PC-3 (cell line): ENCODE data around the gene PXK. TPM values are rescaled to one million over a fixed set of nuclear protein-coding genes. Genes with fewer than 3 reads are reported as not detected.

Experiments
- ATAC-seq: fragments of 200-7000 bp; cut with Tn5 transposase; 2 replicates; pipeline ENCODE4 v1.9.1; 2020; ENCODE audit warnings: mild to moderate bottlenecking, moderate library complexity
- BruUV-seq: library from RNA; stranded (reverse); fragments of 400-500 nt; replicated peaks from 2 replicates; lab custom pipeline; 2021; lab: Mats Ljungman, UMichigan
- CTCF ChIA-PET: fragments of 300-600 bp; sonication (Branson Sonifier 250); formaldehyde crosslinking; loops from one replicate; lab custom pipeline; 2022; ENCODE audit warnings: antibody characterized with exemption; lab: Charles Lee
- POLR2A ChIA-PET: fragments of 300-600 bp; sonication (Branson Sonifier 250); formaldehyde crosslinking; loops from one replicate; lab custom pipeline; 2022; ENCODE audit warnings: antibody characterized with exemption; ENCODE audit not compliant: unreplicated experiment; lab: Charles Lee
- DNase-seq: peaks from one replicate; pipeline ENCODE4 v3.0.0-alpha.2; 2015
- H2AFZ ChIP-seq: fragments of 300-600 bp; sonication (generic); 2 replicates; pipeline ENCODE4 v1.6.0; 2016; ENCODE audit warnings: antibody characterized with exemption, low read length
- H3F3A ChIP-seq: fragments of 300-600 bp; sonication (generic); one replicate; pipeline ENCODE4 v1.6.0; 2017; ENCODE audit warnings: antibody characterized with exemption, low read length, control low read depth, mild to moderate bottlenecking; ENCODE audit not compliant: unreplicated experiment
- H3K27ac ChIP-seq: fragments of 300-600 bp; sonication (generic); 2 replicates; pipeline ENCODE4 v1.5.1; 2016; ENCODE audit warnings: mild to moderate bottlenecking, low read length
- H3K27me3 ChIP-seq: fragments of 300-600 bp; sonication (generic); 2 replicates; pipeline ENCODE4 v1.6.1; 2016; ENCODE audit warnings: low read length, mixed read lengths
- H3K36me3 ChIP-seq: fragments of 300-600 bp; sonication (generic); 2 replicates; pipeline ENCODE4 v1.6.1; 2016; ENCODE audit warnings: low read depth, mixed run types, low read length, mixed read lengths
- H3K4me1 ChIP-seq: fragments of 300-600 bp; sonication (generic); 2 replicates; pipeline ENCODE4 v1.5.1; 2016; ENCODE audit warnings: low read length; ENCODE audit not compliant: insufficient read depth
- H3K4me2 ChIP-seq: fragments of 300-600 bp; sonication (generic); 2 replicates; pipeline ENCODE4 v1.6.0; 2016; ENCODE audit warnings: low read length
- H3K4me3 ChIP-seq: fragments of 300-600 bp; sonication (generic); 2 replicates; pipeline ENCODE4 v1.5.1; 2016; ENCODE audit warnings: mild to moderate bottlenecking, low read length, mixed read lengths
- H3K79me2 ChIP-seq: fragments of 300-600 bp; sonication (generic); 2 replicates; pipeline ENCODE4 v1.6.1; 2017; ENCODE audit warnings: low read length, mixed read lengths
- H3K9ac ChIP-seq: fragments of 300-600 bp; sonication (generic); 2 replicates; pipeline ENCODE4 v1.6.0; 2016; ENCODE audit warnings: mild to moderate bottlenecking, low read length
- H3K9me2 ChIP-seq: fragments of 300-600 bp; sonication (generic); replicated peaks from 2 replicates; pipeline ENCODE4 v1.6.1; 2016; ENCODE audit warnings: mixed run types, low read length, mixed read lengths
- H3K9me3 ChIP-seq: fragments of 300-600 bp; sonication (generic); 2 replicates; pipeline ENCODE4 v1.6.1; 2016; ENCODE audit warnings: low read length, mixed read lengths
- H4K20me1 ChIP-seq: fragments of 300-600 bp; sonication (generic); 2 replicates; pipeline ENCODE4 v1.6.1; 2016; ENCODE audit warnings: low read length, mixed read lengths
- CTCF ChIP-seq: fragments of 300-600 bp; sonication (generic); conservative IDR thresholded peaks from 2 replicates; pipeline ENCODE4 v1.5.1; 2017; ENCODE audit warnings: antibody characterized with exemption, low read depth, mild to moderate bottlenecking, low read length
- EZH2 ChIP-seq: fragments of 300-600 bp; sonication (generic); IDR thresholded peaks from one replicate; pipeline ENCODE4 v1.6.1; 2017; ENCODE audit warnings: antibody characterized with exemption, mild to moderate bottlenecking, low read length; ENCODE audit not compliant: unreplicated experiment
- EZH2phosphoT487 ChIP-seq: fragments of 300-600 bp; sonication (generic); IDR thresholded peaks from 2 replicates; pipeline ENCODE4 v1.6.1; 2018; ENCODE audit warnings: mild to moderate bottlenecking, antibody characterized with exemption, low read length, borderline replicate concordance
- intact Hi-C: fragments of 100-400 bp; cut with micrococcal nuclease; formaldehyde crosslinking; loops from 2 replicates; pipeline ENCODE4 v1.9.0; 2023
- total RNA-seq: library from RNA; depleted of rRNA; stranded (reverse); fragments of >200 nt; gene quantifications from 2 replicates; pipeline ENCODE4 v1.2.3, GENCODE V29; 2014

PXK gene
- total RNA-seq, 1 experiment from 2014 or later = 14.5 TPM

GRCh38 chr3:58394339-58394738, 61.6 kb downstream of the PXK start:
- peaks cover 4% of the 10 kb centered on the region; the same call in 1 of the 2 replicates for H3K36me3 ChIP-seq
- no peaks in the 10 kb centered on the region for H3K27me3 ChIP-seq
- POLR2A ChIA-PET = no interaction called here

GRCh38 chr3:58398669-58399333, 66.1 kb downstream of the PXK start:
- Histone ChIP-seq H3K4me3 (no peak overlapping the region), H3K9ac (no peak overlapping the region), H3K9me2 (no peaks in the 10 kb centered on the region), H3K36me3 (peaks cover 4% of the 10 kb centered on the region; the same call in 1 of the 2 replicates), H3F3A (no peaks in the 10 kb centered on the region), H3K27me3 (no peaks in the 10 kb centered on the region), H3K9me3 (no peaks in the 10 kb centered on the region), H3K27ac (no peak overlapping the region), H2AFZ (no peak overlapping the region), H3K4me1 (peaks cover 4% of the 10 kb centered on the region), H3K79me2 (no peaks in the 10 kb centered on the region), H4K20me1 (no peaks in the 10 kb centered on the region), H3K4me2 (no peak overlapping the region)
- BruUV-seq = no TSS peak
- DNase-seq (no peak), ATAC-seq (no peak)
- intact Hi-C loops = no loop called here
- no peak for TF ChIP-seq EZH2phosphoT487
- no peak for TF ChIP-seq EZH2
- TF ChIP-seq CTCF = no peak
- ChIA-PET CTCF (no interaction called here), POLR2A (no interaction called here)

More at GRCh38 chr3:58394339-58394738, 61.6 kb downstream of the PXK start:
- no peaks in the 10 kb centered on the region for H4K20me1 ChIP-seq
- TF ChIP-seq CTCF (no peak), EZH2phosphoT487 (no peak), EZH2 (no peak)
- H3K4me2 ChIP-seq = no peak overlapping the region
- no peak overlapping the region for H3K27ac ChIP-seq
- no peak for DNase-seq
- BruUV-seq = no TSS peak
- no peaks in the 10 kb centered on the region for H3K79me2 ChIP-seq
- H3K4me3 ChIP-seq = no peak overlapping the region
- H3K4me1 ChIP-seq = no peaks in the 10 kb centered on the region
- H3K9me2 ChIP-seq = no peaks in the 10 kb centered on the region
- no peaks in the 10 kb centered on the region for H3K9me3 ChIP-seq
- H3K9ac ChIP-seq = no peak overlapping the region
- no peak overlapping the region for H2AFZ ChIP-seq
- no peak for ATAC-seq
- intact Hi-C loops = no loop called here
- no peaks in the 10 kb centered on the region for H3F3A ChIP-seq
- CTCF ChIA-PET = no interaction called here

GRCh38 chr3:58403513-58404109, 70.9 kb downstream of the PXK start:
- BruUV-seq = no TSS peak
- intact Hi-C loops = loop anchor here (1.0 to 2.0 kb wide), 2 partner anchors 15 to 29 kb away; partner anchors contain the start of gene PDHB
- Histone ChIP-seq H3K4me1 (peaks cover 16% of the 10 kb centered on the region), H3K27ac (peak overlapping the region; percentile 62), H3K9ac (peak overlapping the region; percentile 7; the same call in 1 of the 2 replicates), H3K79me2 (no peaks in the 10 kb centered on the region), H3K4me3 (no peak overlapping the region), H3K9me2 (no peaks in the 10 kb centered on the region), H3K9me3 (no peaks in the 10 kb centered on the region), H4K20me1 (no peaks in the 10 kb centered on the region), H3K27me3 (no peaks in the 10 kb centered on the region), H3K36me3 (no peaks in the 10 kb centered on the region), H3K4me2 (no peak overlapping the region), H3F3A (no peaks in the 10 kb centered on the region), H2AFZ (no peak overlapping the region)
- no peak for DNase-seq
- ChIA-PET POLR2A (no interaction called here), CTCF (interaction anchor here (0.7 kb wide), 1 partner anchor 1244 kb away, joined by 3 read pairs; no protein-coding TSS in a partner anchor)
- ATAC-seq = no peak
- TF ChIP-seq EZH2 = no peak
